Inferior parietal cortex (tissue), 1 donor: ENCODE results near the gene FZR1.

Source experiments
- DNase-seq: peaks from one replicate; pipeline ENCODE4 v3.0.0-alpha.2; 2016; ENCODE audit errors: extremely low spot score

Gene FZR1

GRCh38 chr19:3474010-3474409 lies 32.1 kb upstream of the FZR1 start:
- DNase-seq: no peak

GRCh38 chr19:3474614-3475013 lies 31.5 kb upstream of the FZR1 start:
- DNase-seq: no peak

- DNase-seq: no peak
Measured at GRCh38 chr19:3475449-3475848, 30.7 kb upstream of the FZR1 start.

GRCh38 chr19:3476830-3477229 lies 29.3 kb upstream of the FZR1 start:
- DNase-seq: no peak

GRCh38 chr19:3477506-3477905 lies 28.6 kb upstream of the FZR1 start:
- no peak for DNase-seq

GRCh38 chr19:3477951-3478350 lies 28.2 kb upstream of the FZR1 start:
- no peak for DNase-seq

GRCh38 chr19:3478409-3479176 lies 27.5 kb upstream of the FZR1 start:
- DNase-seq: no peak

- no peak for DNase-seq
Measured at GRCh38 chr19:3479177-3479833, 26.8 kb upstream of the FZR1 start.

GRCh38 chr19:3479834-3480215 lies 26.3 kb upstream of the FZR1 start:
- no peak for DNase-seq

- no peak for DNase-seq
Measured at GRCh38 chr19:3480383-3481091, 25.6 kb upstream of the FZR1 start, which contains the start of gene SMIM24. TSS of gene SMIM24 (minus strand) at chr19:3480525. CDS start at chr19:3480463, 62 bp downstream.

GRCh38 chr19:3481241-3482090 lies 24.6 kb upstream of the FZR1 start:
- no peak for DNase-seq

- DNase-seq: no peak
Measured at GRCh38 chr19:3482507-3483225, 23.4 kb upstream of the FZR1 start.

- DNase-seq: no peak
Measured at GRCh38 chr19:3483226-3483628, 22.9 kb upstream of the FZR1 start, which contains the start of gene SMIM44. TSS of gene SMIM44 (minus strand) at chr19:3483441. CDS start at chr19:3483403, 38 bp downstream.

- no peak for DNase-seq
Measured at GRCh38 chr19:3491396-3492119, 14.6 kb upstream of the FZR1 start.

- no peak for DNase-seq
Measured at GRCh38 chr19:3492131-3492839, 13.8 kb upstream of the FZR1 start.

GRCh38 chr19:3492919-3493318 lies 13.2 kb upstream of the FZR1 start:
- no peak for DNase-seq

- no peak for DNase-seq
Measured at GRCh38 chr19:3493651-3494050, 12.5 kb upstream of the FZR1 start.

- DNase-seq: peak; percentile 80
Measured at GRCh38 chr19:3494051-3494450, 12.1 kb upstream of the FZR1 start.

- DNase-seq: no peak
Measured at GRCh38 chr19:3494559-3494958, 11.6 kb upstream of the FZR1 start.
